Peyer's patch (tissue), 4 donors: ENCODE results near the gene ZBTB46.

ENCODE experiments used
- POLR2A ChIP-seq, 2 donors: fragments of 450-650 bp; IDR thresholded peaks; one replicate each; pipeline ENCODE4 v1.5.1; 2017; ENCODE audit warnings: antibody characterized with exemption in 2 of 2, mild to moderate bottlenecking in 2 of 2, moderate library complexity in 2 of 2
- TF ChIP-seq, protein P1 (sequence below), 6 experiments: fragments of 450-650 bp in 4 of 6; fragments of 200-600 bp in 2 of 6; sonication (generic) in 1 of 6; IDR thresholded peaks; one replicate each; pipeline ENCODE4 v1.5.1; 2017 to 2019; ENCODE audit warnings: antibody characterized with exemption in 6 of 6, mild to moderate bottlenecking in 3 of 6, moderate library complexity in 1 of 6

DNA sequence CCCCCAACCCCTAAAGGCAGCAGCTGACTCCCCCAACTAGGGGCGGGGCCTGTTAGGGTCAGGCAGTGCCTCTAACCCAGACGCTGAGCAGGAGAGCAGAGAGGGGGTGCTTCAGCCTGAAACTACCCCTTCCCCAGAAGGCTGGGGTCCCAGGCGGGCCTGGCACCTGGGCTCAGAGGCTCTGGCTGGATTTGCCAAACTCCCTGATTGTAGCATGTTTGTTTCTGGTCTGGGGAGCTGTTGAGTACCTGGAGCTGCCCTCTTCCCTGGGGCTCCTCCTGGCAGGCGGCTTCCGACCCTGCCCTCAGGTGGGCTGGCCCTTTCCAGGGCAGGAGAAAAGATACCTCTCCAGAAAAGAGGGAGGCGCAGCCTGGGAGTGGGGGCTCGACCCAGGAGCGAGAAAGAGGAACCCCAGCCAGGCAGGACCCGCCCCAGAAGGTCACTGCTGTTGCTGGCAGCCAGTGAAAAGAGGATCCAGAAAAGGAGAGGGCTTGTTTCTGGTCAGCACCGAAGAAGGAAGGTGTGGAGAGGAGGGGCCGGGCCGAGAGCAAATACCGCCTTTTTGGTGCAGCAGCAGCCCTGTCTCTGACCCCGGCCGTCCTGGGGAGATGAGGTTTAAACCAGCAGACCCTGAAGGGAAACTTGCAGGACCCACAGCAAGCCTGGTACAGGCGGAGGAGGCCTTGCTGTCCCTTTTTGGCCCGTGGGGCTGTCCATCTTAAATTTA lies 29.4 kb upstream of the ZBTB46 start:
- no peak for TF ChIP-seq POLR2A (IDR thresholded peaks at IDR 0.05)
- TF ChIP-seq, protein P1, sequence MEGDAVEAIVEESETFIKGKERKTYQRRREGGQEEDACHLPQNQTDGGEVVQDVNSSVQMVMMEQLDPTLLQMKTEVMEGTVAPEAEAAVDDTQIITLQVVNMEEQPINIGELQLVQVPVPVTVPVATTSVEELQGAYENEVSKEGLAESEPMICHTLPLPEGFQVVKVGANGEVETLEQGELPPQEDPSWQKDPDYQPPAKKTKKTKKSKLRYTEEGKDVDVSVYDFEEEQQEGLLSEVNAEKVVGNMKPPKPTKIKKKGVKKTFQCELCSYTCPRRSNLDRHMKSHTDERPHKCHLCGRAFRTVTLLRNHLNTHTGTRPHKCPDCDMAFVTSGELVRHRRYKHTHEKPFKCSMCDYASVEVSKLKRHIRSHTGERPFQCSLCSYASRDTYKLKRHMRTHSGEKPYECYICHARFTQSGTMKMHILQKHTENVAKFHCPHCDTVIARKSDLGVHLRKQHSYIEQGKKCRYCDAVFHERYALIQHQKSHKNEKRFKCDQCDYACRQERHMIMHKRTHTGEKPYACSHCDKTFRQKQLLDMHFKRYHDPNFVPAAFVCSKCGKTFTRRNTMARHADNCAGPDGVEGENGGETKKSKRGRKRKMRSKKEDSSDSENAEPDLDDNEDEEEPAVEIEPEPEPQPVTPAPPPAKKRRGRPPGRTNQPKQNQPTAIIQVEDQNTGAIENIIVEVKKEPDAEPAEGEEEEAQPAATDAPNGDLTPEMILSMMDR (IDR thresholded peaks at IDR 0.05) = no peak
